PC-9 (cell line): ENCODE results near the gene MCM5. TPM values are rescaled to one million over a fixed set of nuclear protein-coding genes. Genes with fewer than 3 reads are reported as not detected.
"Not testable (repeated sequence)": the region's sequence is repeated elsewhere in the genome, so short reads cannot be mapped to it uniquely, and the experiment has no call there.

Experiments used
- BruUV-seq: library from RNA; stranded (reverse); fragments of 400-500 nt; replicated peaks from 2 replicates; lab custom pipeline; 2021; lab: Mats Ljungman, UMichigan
- CTCF ChIA-PET: fragments of 300-600 bp; sonication (Branson Sonifier 250); formaldehyde crosslinking; loops from one replicate; lab custom pipeline; 2022; ENCODE audit warnings: antibody characterized with exemption; lab: Charles Lee
- POLR2A ChIA-PET: fragments of 300-600 bp; sonication (Branson Sonifier 250); formaldehyde crosslinking; loops from one replicate; lab custom pipeline; 2022; ENCODE audit warnings: antibody characterized with exemption; ENCODE audit not compliant: unreplicated experiment; lab: Charles Lee
- DNase-seq, 2 experiments: peaks; one replicate each; pipeline versions ENCODE4 v3.0.0 to v3.0.0-alpha.2; 2015 to 2022; ENCODE audit warnings: mixed read lengths in 1 of 2
- H2AFZ ChIP-seq: fragments of 200-600 bp; sonication (generic); 2 replicates; pipeline ENCODE4 v1.8.1; 2017; ENCODE audit warnings: antibody characterized with exemption
- H3F3A ChIP-seq: fragments of 200-600 bp; sonication (generic); 2 replicates; pipeline ENCODE4 v1.8.1; 2017; ENCODE audit warnings: antibody characterized with exemption, mild to moderate bottlenecking, low read depth; ENCODE audit not compliant: insufficient read depth
- H3K27ac ChIP-seq: fragments of 200-600 bp; sonication (generic); 2 replicates; pipeline ENCODE4 v1.6.1; 2016; ENCODE audit warnings: mixed run types
- H3K27me3 ChIP-seq: fragments of 200-600 bp; sonication (generic); 2 replicates; pipeline ENCODE4 v1.6.1; 2016; ENCODE audit warnings: low read depth, mixed run types; ENCODE audit not compliant: insufficient read depth
- H3K36me3 ChIP-seq: fragments of 200-600 bp; sonication (generic); 2 replicates; pipeline ENCODE4 v1.6.1; 2016; ENCODE audit warnings: low read depth, mixed run types
- H3K4me1 ChIP-seq: fragments of 200-600 bp; sonication (generic); replicated peaks from 2 replicates; pipeline ENCODE4 v1.6.1; 2016; ENCODE audit warnings: mixed run types; ENCODE audit not compliant: insufficient read depth
- H3K4me2 ChIP-seq: fragments of 200-600 bp; sonication (generic); 2 replicates; pipeline ENCODE4 v1.6.1; 2017; ENCODE audit warnings: mixed run types
- H3K4me3 ChIP-seq: fragments of 200-600 bp; sonication (generic); 2 replicates; pipeline ENCODE4 v1.6.1; 2016; ENCODE audit warnings: mixed run types
- H3K79me2 ChIP-seq: fragments of 200-600 bp; sonication (generic); 2 replicates; pipeline ENCODE4 v1.6.1; 2017; ENCODE audit warnings: low read depth, mixed run types
- H3K9me2 ChIP-seq: fragments of 200-600 bp; sonication (generic); 2 replicates; pipeline ENCODE4 v1.8.1; 2017; ENCODE audit warnings: mild to moderate bottlenecking; ENCODE audit not compliant: insufficient read depth
- H3K9me3 ChIP-seq: fragments of 200-600 bp; sonication (generic); 2 replicates; pipeline ENCODE4 v1.8.1; 2016; ENCODE audit warnings: low read depth; ENCODE audit not compliant: insufficient read depth
- H4K20me1 ChIP-seq: fragments of 200-600 bp; sonication (generic); 2 replicates; pipeline ENCODE4 v1.8.1; 2017; ENCODE audit not compliant: insufficient read depth
- EZH2 ChIP-seq: fragments of 200-600 bp; sonication (generic); IDR thresholded peaks from 2 replicates; pipeline ENCODE4 v1.8.0; 2017; ENCODE audit warnings: antibody characterized with exemption, low read depth
- intact Hi-C: fragments of 100-400 bp; cut with micrococcal nuclease; formaldehyde crosslinking; loops from one replicate; pipeline ENCODE4 v1.10.0; 2022; ENCODE audit not compliant: unreplicated experiment
- total RNA-seq: library from RNA; stranded (reverse); gene quantifications from 2 replicates; pipeline ENCODE4 v1.2.3, GENCODE V29; 2021
- TF ChIP-seq, protein P1 (sequence below): fragments of 200-600 bp; sonication (generic); conservative IDR thresholded peaks from 2 replicates; pipeline ENCODE4 v1.6.1; 2017; ENCODE audit warnings: mixed run types, antibody characterized with exemption, mild to moderate bottlenecking, moderate library complexity

MCM5 gene
- total RNA-seq, 1 experiment from 2014 or later = 115 TPM

DNA sequence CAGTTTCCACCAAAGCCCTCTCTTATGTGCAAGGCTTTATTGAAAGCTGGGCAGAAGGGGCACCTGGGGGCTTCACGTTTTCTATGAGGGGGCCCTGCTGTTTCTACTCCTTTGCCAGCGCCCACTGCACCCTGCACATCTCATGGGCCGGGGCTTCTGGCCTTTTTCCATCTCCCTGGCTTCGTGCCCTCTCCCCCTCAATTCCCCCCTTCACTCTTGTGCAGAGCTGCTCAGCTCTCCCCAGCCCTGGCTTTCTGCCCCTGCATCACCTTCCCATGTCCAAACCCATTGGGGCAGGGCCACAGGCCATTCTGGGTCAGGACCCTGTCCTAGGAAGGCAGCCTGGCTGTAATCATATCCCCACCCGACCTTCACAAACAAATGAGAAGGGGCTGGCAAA, 36.5 kb downstream of the MCM5 start:
- Histone ChIP-seq H2AFZ (no peak overlapping the region), H3K27ac (no peak overlapping the region), H3K79me2 (no peaks in the 10 kb centered on the region), H3K9me3 (peaks cover 19% of the 10 kb centered on the region), H3K4me3 (no peak overlapping the region), H3K4me2 (no peak overlapping the region), H3K36me3 (peaks cover 20% of the 10 kb centered on the region; the same call in 1 of the 2 replicates), H3K27me3 (no peaks in the 10 kb centered on the region), H3F3A (peaks cover 12% of the 10 kb centered on the region; the same call in 1 of the 2 replicates), H4K20me1 (no peaks in the 10 kb centered on the region), H3K4me1 (no peaks in the 10 kb centered on the region), H3K9me2 (no peaks in the 10 kb centered on the region)
- CTCF ChIA-PET = no interaction called here
- POLR2A ChIA-PET = no interaction called here
- BruUV-seq = no TSS peak
- TF ChIP-seq, protein P1, sequence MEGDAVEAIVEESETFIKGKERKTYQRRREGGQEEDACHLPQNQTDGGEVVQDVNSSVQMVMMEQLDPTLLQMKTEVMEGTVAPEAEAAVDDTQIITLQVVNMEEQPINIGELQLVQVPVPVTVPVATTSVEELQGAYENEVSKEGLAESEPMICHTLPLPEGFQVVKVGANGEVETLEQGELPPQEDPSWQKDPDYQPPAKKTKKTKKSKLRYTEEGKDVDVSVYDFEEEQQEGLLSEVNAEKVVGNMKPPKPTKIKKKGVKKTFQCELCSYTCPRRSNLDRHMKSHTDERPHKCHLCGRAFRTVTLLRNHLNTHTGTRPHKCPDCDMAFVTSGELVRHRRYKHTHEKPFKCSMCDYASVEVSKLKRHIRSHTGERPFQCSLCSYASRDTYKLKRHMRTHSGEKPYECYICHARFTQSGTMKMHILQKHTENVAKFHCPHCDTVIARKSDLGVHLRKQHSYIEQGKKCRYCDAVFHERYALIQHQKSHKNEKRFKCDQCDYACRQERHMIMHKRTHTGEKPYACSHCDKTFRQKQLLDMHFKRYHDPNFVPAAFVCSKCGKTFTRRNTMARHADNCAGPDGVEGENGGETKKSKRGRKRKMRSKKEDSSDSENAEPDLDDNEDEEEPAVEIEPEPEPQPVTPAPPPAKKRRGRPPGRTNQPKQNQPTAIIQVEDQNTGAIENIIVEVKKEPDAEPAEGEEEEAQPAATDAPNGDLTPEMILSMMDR = no peak
- no peak for TF ChIP-seq EZH2
- DNase-seq = no peak
- intact Hi-C loops = no loop called here

DNA sequence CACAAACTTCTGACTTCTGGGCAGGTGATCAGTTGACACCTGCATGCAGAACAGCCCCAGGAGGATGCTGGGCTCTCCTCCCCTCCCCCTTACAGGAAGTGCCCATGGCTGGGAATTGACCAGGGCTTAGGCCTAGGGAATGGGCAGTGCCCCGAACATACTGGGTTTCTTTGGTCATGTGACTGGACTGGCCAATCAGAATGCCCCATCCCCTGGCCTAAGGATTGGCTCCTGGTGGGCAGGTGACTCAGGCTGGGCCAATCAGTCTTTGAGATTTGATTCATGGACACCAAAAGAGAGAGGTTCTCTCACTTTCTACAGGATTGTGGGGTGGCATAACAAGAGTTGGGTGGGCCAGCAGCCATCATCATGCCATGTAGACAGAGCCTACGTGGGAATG, 37.1 kb downstream of the MCM5 start:
- Histone ChIP-seq H3K27me3 (no peaks in the 10 kb centered on the region), H3K4me3 (no peak overlapping the region), H3K9me3 (peaks cover 19% of the 10 kb centered on the region), H4K20me1 (no peaks in the 10 kb centered on the region), H3K79me2 (no peaks in the 10 kb centered on the region), H3K4me1 (no peaks in the 10 kb centered on the region), H3F3A (peaks cover 10% of the 10 kb centered on the region; the same call in 1 of the 2 replicates), H3K27ac (no peak overlapping the region), H3K9me2 (no peaks in the 10 kb centered on the region), H2AFZ (no peak overlapping the region), H3K36me3 (peaks cover 19% of the 10 kb centered on the region; the same call in 1 of the 2 replicates), H3K4me2 (no peak overlapping the region)
- TF ChIP-seq, protein P1 = no peak
- no peak for TF ChIP-seq EZH2
- ChIA-PET CTCF (no interaction called here), POLR2A (no interaction called here)
- BruUV-seq = no TSS peak
- peak in 1 of 2 experiments; percentile 10 for DNase-seq
- intact Hi-C loops = no loop called here

DNA sequence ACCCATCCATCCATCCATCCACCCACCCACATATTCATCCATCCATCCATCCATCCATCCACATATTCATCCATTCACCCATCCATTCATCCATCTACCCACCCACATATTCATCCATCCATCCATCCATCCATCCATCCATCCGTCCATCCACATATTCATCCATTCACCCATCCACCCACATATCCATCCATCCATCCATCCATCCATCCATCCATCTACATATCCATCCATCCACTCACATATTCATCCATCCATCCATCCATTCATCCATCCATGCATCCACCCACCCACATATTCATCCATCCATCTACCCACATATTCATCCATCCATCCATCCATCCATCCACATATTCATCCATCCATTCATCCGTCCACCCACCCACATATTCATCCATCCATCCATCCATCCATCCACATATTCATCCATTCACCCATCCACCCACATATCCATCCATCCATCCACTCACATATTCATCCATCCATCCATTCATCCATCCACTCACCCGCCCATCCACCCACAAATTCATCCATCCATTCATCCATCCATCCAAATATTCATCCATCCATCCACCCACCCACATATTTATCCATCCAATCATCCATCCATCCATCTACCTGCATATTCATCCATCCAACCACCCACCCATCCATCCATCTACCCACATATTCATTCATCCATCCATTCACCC, 38.9 kb downstream of the MCM5 start:
- H3F3A ChIP-seq, H3K27me3 ChIP-seq, H3K4me1 ChIP-seq, H3K4me3 ChIP-seq, H3K36me3 ChIP-seq, intact Hi-C loops, H4K20me1 ChIP-seq, H3K27ac ChIP-seq, H2AFZ ChIP-seq, H3K9me3 ChIP-seq, POLR2A ChIA-PET, H3K4me2 ChIP-seq, H3K79me2 ChIP-seq, DNase-seq, H3K9me2 ChIP-seq, CTCF ChIA-PET, BruUV-seq: not testable (repeated sequence)

DNA sequence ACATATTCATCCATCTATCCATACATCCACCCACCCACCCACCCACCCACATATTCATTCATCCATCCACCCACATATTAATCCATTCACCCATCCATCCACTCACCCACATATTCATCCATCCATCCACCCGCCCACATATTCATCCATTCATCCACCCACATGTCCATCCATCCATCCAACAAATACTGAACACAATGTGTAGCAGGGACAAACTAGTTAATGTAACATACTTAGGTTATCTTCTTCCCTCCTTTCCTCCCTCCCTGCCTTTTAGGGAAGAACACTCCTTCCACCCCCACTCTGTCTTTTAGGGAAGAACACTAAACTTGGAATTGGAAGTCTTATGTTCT, 39.4 kb downstream of the MCM5 start:
- ChIA-PET CTCF (no interaction called here), POLR2A (no interaction called here)
- intact Hi-C loops = no loop called here
- H2AFZ ChIP-seq = no peak overlapping the region
- no peaks in the 10 kb centered on the region for H3K27me3 ChIP-seq
- H3K27ac ChIP-seq = no peak overlapping the region
- H3K4me2 ChIP-seq = no peak overlapping the region
- H3F3A ChIP-seq = peaks cover 10% of the 10 kb centered on the region; the same call in 1 of the 2 replicates
- no peak for DNase-seq
- no peaks in the 10 kb centered on the region for H4K20me1 ChIP-seq
- H3K4me3 ChIP-seq = no peak overlapping the region
- no peaks in the 10 kb centered on the region for H3K9me3 ChIP-seq
- no peaks in the 10 kb centered on the region for H3K79me2 ChIP-seq
- BruUV-seq = no TSS peak
- no peaks in the 10 kb centered on the region for H3K36me3 ChIP-seq
- TF ChIP-seq EZH2 = no peak
- TF ChIP-seq, protein P1 = no peak
- H3K9me2 ChIP-seq = no peaks in the 10 kb centered on the region
- no peaks in the 10 kb centered on the region for H3K4me1 ChIP-seq
